Measurements from ENCODE around the gene COPS9.
A peak's percentile ranks its signal among the peaks of the same experiment; 100 is the strongest.

Gene COPS9

DNA sequence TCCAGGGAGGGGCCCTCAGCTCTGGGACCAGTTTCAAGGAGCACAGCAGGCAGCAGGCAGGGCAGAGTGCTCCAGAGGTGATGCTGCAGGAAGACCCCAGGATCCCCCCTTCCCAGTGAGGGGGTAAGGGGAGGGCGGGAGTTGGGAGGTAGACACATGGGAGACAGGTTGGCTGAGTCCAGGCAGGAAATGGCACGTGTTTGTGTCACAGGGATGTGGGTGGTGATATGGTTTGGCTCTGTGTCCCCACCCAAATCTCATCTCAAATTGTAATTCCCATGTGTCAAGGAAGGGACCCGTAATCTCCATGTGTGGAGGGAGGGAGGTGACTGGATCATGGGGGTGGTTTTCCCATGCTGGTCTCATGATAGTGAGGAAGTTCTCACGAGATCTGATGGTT is 29.6 kb upstream of the COPS9 start:
- no peak for DNase-seq

DNA sequence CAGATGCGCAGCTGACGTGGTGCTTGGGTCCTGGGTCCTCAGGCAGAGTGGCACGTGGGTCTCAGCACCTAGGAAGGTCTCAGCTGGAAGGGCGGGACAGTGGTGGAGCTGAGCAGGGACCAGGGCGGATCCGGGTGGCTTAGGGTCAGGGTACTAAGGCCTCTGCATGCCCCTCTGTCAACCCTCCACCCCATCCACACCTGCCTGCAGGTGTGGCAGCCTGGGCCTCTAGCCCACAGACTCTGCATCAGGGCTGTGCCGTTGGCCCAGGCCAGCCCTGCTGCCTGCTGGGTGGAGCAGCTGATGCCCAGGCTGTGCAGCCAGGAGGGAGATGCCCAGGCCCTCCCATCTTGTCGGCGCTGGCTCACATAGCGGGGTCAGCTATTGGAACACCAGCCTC is 28.9 kb upstream of the COPS9 start:
- DNase-seq = no peak

DNA sequence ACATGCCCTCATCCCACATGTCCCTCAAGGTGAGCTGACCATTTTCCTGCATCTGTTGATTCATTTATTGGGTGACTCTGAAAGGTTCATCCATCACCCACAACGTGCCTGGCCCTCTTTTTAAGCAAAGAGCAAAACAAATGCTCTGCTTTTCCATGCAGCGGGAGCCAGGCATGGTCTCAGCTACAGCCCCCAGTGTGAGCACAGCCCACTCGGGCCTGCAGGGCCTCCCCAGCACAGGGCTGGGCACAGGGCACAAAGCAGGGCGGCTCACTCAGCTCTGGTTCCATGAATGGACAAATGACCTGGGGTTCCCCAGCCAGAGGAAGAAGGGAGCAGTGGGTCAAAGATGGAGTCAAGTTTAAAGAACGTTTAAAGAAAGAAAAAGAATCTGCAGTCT is 28.5 kb upstream of the COPS9 start:
- no peak for DNase-seq

DNA sequence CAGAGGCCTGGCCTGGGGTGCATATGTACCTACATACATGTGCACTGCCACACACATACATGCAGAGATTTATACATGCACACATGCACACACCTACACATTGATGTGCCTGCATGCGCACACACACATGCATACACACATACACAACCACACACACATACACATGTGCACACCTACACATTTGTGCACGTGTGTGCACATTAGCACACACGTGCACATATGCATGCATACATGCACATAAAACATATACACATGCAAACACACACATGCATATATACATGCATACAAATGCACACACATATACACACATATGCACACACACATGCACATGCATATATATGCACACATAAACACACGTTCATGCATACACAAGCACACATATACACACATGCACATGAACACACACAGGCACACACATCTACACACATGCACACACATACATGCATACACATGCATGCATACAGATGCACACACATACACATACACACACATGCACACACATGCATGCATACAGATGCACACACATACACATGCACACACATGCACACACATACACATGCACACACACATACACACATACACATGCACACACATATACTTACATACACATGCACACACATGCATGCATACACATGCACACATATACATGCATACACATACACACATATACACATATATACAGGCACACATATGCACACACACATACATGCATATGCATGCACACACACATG is 27.9 kb upstream of the COPS9 start:
- DNase-seq = no peak

DNA sequence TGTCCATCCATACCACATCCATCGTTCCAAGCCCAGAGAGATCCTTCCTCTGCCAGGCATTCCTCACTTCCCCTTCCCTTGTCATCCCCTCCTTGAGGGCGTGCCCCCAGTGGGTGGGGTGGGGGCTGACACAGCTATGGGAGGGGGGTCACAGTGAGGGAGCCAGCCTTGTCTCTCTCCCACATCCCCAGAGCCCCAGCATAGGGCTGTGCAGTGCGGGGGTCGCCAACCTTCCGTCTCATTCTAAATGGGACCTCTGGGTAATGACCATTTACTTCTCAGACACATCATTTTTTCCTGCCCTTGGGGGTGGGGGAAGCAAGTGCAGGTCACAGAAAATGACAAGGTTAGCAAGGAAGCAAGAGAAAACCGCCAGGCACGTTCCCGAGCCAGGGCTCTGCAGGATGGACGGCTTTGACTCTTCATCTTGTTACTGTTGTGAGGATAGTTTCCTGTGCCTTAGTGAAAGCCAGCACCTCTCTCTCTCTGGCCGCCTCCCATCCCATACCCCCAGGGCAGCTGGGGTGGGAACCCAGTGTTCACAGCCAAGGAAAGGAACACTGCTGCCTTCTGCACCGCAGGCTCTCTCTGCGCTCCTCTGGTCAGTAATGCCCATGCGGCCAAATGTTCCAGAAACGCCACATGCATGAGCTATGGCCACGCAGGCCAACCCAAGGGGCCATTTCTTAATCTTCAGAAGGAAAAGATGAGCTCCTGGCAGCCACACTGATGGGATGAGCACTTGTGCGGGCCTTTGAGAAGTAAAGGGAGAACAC is 27.0 kb upstream of the COPS9 start:
- DNase-seq = no peak

DNA sequence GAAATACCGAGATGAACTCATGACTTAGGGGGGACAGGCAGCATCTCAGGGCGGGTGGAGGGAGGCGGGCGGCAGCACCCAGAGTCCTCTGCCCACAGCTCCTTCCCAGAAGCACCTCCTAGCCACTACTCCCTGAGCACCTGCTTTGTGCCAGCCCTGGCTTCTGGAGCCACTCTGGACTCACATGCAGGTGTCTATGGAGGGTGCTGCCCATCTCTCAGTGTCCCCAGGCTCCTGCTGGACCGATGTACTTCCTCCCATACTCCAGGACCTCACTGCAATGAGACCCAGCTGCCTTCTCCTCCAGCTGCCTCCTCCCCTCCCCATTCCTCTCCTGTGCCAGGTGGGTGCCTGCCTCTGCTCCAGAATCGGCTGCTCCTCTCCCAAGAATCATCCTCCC is 26.4 kb upstream of the COPS9 start:
- no peak for DNase-seq

DNA sequence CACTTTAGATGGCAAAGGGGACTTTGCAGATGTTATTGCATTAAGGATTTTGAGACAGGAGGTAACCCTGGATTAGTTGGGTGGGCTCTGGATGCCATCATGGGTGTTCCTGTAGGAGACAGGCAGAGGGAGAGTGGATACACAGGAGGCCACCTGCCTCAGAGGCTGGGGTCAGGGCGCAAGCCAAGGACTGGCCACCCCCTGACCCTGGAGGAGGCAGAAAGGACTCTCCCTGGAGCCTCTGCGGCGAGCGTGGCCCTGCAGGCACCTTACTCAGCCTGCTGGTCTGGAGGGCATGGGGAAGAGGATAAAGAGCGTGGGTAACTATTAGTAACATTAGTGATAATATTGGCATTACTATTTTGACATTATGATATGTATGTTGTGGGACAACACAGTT is 25.9 kb upstream of the COPS9 start:
- DNase-seq = no peak

DNA sequence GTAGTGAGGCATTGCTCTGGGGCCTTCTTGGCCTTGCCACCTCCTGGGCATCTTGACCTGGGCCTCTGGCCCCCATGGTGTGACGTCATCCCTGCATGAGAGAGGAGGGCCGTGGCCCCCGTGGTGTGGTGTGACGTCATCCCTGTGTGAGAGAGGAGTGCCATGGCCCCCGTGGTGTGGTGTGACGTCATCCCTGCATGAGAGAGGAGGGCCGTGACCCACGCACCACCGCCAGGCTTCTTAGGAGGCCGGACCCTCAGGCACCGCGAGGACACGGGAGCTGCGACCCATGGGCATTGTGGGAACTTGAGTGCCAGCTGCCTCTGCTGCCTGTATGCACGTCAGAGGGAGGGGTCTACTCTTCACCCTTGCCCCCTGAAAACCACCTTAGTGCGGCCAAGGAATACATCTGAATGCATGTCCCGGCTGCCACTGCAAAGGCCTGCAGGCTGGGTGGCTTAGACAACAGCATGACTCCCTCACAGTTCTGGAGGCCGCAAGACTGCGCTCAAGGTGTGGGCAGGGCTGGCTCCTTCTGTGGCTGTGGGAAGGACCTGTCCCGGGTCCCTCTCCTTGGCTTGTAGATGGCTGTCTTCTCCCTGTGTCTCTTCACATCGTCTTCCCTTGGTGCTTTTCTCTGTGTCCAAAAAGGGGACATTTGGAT is 25.1 kb upstream of the COPS9 start:
- DNase-seq = no peak

DNA sequence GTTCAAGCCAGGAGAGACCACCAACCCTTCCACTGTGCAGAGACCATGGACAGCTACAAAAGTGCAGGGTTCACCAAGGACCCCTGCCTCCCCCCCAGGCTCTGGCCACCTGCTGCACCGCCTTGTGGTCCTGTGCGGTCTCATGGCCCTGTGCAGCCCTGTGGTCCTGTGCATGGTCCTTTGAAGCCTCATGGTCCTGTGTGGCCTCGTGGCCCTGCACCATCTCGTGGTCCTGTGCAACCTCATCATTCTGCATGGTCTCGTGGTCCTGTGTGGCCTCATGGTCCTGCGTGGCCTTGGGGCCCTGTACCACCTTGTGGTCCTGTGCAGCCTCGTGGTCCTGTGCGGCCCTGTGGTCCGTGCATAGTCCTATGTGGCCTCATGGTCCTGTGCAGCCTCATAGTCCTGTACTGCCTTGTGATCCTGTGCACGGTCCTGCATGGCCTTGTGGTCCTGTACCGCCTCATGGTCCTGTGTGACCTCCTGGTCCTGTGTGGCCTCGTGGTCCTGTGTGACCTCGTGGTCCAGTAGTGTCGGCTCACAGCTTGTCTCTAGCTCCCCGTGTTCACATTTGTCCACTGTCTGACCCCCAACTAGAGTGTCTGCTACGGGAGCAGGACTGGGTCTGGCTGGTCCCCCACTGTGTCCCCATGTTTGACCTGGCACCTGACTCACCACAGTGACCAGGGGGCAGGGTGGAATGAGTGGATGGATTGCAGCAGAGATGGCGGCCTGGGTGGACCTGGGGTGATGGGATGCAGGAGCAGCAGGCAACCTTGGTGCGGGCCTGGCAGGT is 24.4 kb upstream of the COPS9 start:
- no peak for DNase-seq

DNA sequence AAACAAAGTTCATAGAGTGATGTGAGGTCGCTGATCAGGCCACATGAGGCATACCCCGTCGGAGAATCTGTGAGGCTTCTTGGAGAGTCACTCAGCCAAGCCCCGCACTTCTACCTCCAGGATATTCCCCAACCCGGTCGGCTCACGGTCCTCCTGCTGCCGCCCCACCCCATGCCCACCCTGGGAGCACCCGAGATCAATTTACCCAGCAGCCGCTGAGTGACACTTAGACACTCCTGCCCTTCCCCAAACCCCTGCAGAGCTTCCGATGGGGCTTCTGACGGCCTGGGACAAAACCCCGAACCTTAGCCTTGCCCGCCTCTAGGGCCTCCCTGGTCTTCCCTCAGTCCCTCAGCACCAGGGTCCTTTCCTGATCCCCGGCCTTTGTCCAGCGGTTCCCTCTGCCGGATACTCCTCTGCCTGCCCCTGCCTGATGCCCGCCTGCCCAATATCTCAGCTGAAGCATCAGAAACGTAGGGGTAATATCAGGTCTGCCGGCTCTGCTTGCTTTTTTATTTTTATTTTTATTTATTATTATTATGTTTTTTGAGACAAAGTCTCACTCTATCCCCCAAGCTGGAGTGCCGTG is 23.2 kb upstream of the COPS9 start:
- no peak for DNase-seq

DNA sequence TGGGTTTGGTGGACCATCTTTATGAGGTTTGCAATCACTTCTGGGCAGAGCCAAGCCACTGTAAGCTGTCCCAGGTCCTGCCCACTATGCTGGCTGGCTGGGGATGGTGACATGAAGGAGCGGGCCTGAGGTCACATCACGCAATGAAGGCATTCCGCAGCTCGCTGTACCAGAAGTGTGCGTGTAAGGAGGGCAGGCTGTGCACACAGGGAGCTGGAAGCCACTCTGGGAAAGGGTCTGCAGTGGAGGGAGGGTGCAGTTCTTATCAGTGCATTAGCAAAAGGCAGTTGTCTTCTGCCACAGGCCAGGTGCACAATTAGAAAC is 21.0 kb upstream of the COPS9 start:
- DNase-seq = no peak

DNA sequence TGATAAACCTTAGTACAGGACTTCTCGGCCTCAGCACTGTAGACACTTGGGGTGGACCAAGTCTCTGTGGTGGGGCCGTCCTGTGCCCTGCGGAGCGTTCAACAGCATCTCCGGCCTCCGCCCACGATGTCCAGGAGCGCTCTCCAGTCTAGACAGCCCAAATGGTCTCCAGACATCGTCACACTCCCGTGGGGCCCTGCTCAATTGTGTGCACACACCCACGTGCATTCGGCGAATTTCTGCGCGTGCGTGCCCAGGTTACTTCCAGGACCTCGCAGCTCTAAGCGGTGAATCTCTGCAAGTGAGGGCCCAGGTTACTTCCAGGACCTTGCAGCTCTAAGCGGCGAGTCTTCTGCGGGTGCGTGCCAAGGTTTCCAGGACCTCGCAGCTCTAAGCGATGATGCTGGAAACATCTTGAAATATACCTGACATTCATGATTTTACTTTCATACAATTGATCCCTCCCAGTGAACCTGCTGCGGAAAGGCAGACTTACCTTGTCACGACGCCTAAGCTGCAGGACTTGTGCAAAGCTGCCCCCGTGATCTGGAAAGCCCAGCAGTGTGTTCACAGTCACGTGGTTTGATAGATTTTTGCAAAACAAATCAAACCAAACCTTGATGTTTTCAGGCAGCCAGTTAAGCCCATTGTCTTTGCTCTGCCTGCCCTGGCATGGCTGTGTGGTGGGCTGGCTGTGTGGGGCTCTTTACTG is 20.5 kb upstream of the COPS9 start:
- DNase-seq = no peak

DNA sequence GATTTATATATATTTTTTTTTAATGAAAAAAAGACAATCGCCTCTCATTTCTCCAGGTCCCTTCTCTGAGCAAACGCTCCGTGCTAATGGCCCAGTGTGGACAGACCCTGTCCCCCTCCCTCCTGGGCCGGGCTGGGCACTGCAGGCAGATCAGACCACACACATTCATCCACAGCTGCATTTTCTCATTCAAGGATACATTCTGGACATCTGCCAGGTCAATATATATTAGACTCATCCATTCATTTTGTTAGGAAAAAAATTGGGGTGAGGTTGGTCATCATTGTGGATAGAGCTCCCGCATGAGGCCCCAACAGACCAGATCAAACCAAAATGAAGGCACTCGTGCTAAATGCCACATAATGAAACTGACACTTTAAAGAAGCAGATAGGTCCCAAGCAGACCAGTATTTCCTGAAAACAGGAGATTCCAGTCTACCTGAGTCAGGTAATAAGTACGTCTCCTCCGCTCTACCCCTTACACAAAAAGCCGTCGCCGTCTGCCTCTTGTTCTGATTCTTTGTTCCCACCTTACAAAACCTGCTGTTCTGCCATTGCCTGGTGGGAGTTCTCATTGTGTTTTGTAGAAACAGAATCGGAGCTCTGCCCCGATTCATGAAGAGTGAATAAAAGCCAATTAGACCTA is 19.8 kb upstream of the COPS9 start:
- no peak for DNase-seq

DNA sequence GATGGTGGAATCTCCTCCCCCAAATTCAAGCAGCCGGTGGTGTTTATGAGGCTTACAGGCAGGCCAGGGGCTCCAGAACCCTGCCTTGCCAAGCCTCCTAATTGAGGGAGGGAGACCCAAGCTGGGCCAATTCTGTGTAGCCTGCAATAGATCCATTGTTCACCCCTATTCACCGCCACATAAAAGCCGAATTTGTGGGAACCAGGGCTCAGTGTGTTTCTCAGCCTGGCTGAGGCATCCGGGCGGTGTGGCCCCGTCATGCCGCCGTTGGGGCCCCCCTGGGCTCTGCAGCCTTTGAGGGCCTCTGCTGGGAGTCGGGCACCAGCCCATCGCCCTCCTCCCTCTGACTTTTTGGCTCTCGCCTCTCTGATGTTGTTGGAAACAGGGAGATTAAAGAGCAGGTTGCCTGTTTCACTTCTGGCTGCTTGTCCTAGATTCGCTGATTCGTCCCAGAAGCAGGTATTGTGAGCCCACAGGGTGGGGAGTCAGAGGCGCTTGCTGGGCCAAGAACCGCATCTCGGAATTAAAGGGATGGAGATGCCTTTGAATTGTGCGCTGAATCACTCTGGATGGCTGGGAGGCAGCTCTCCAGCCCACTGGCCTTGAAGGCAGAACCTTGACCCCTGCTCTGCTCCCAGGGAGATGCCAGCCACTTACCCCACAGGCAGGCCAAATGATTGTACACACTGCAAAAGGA is 19.1 kb upstream of the COPS9 start:
- no peak for DNase-seq

DNA sequence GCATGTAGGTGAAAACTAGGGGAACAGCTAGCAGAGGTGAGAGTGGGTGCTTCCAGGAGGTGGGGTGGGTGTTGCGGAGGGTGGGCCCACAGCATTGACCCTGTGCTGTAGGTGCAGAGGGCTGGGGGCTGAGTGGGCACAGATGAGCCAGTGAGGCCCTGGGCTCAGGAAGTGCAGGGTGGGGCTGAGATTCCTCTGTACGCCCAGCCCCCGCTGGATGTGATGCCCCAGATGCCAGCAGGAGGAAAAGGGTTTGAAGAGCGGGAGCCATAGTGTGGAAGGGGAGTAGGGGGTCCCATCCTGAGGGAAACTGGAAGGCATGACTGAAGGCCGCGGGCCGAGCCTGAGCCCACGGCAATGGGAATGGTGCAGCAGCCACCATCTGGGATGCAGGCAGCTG is 18.5 kb upstream of the COPS9 start:
- no peak for DNase-seq

DNA sequence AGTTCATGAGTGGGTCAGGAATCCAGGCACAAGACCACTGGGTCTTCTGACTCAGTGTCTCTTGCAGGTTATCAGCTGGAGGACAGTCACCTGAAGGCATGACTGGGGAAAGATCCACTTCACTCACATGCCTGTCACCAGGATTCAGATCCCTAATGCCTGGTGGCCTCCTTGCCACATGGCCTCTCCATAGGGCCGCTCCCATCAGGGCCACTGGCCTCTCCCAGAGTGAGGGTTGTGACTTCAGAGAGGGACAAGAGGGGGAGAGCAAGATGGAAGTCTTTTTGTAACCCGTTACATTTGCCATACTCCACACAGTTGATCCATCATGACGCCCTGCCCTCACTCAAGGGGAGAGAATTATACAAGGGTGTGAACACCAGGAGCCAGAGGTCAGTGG is 17.3 kb upstream of the COPS9 start:
- no peak for DNase-seq

DNA sequence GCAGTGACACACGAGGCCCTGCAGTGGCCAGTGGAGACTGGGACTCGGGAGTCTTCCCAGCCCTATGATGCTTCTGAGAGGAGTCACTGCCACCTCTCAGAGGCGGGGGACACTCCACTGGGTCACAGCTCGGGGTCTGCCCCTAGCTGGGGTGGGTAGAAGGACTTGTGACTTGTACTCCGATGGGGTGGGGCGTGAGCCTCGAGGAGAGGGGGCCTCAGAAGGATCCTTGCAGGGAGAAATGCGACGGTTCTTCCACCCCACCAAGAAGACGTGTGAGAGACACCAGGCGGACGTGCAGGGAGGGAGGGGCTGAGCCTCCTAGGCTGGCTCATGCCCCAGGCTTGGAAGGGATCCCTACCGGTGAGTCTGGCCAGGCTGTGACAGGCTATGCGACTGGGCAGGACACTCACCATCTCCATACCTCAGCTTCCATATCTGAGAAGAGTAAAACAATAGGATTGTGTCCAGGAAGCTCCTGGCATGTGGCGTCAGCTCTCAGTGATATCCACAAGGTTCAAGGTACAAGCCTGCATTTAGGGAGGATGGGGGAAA is 15.4 kb upstream of the COPS9 start:
- no peak for DNase-seq

DNA sequence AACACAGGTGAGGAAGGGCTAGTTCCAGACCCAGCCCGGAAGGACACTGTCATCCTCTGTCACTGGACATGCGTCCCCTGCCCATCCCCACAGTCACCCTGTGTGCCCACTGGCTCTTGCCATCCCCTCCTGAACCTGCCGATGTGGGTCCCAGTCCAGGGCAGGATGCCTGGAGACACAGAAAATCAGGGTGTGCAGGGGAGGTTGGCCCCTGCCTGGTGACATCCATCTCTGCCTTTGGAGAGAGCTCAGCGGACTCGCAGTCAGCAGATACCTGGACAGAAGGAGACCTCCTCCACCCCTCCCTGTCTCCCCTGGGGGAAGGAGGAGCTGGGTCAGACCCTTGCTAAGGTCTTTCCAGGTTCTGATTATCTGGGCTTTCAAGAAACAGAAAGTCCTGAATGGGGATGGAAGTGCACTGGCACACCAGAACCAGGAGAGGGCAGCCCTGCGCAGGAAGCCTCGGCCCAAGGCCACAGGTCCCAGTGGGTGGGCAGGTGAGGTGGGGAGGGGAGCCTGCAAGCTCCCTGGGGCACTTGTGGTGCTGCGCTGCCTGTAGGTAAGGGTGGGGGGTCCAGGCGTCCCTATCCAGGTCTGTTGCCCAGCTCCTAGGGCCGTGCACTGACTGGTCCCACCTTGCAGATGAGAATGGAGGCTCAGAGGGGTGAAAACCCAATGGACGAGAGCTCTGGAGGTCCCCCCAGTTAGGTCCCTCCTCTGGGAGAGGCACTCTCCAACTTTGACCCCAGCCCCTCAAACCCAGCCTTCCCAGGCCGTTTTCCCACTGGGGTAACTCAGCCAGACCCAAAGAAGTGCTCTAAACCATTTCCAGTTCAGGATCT is 14.1 kb upstream of the COPS9 start:
- DNase-seq = peak; percentile 27

DNA sequence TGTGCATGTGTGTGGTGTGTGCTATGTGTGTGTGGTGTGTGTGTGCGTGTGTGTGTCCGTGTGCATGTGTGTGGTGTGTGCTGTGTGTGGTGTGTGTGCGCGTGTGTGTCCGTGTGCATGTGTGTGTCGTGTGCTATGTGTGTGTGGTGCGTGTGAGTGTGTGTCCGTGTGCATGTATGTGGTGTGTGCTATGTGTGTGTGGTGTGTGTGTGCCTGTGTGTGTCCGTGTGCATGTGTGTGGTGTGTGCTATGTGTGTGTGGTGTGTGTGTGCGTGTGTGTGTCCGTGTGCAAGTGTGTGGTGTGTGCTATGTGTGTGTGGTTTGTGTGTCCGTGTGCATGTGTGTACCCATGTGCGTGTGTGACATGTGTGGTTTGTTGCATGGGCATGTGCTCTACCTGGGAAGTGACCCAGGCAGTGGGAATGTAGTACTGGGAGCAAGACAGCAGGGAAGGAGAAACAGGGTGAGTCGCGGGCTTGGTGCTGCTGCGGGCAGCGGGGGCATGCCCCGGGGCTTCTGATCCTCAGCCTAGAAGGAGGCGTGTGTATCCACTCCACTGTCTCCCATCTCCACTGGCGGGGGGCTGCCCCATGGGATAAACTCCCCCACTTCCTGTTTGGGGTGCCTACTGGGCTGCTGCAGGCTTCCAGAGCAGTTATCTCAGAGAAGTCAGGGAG is 11.9 kb upstream of the COPS9 start:
- DNase-seq = no peak

Data from NCI-H1105 (cell line).